ENCODE results near the gene ANKFY1. TPM values are rescaled to one million over a fixed set of nuclear protein-coding genes. Genes with fewer than 3 reads are reported as not detected.
"Not testable (repeated sequence)": the region's sequence is repeated elsewhere in the genome, so short reads cannot be mapped to it uniquely, and the experiment has no call there.

The ANKFY1 gene
- total RNA-seq, 1 donor from 2014 or later = 36.5 TPM

DNA sequence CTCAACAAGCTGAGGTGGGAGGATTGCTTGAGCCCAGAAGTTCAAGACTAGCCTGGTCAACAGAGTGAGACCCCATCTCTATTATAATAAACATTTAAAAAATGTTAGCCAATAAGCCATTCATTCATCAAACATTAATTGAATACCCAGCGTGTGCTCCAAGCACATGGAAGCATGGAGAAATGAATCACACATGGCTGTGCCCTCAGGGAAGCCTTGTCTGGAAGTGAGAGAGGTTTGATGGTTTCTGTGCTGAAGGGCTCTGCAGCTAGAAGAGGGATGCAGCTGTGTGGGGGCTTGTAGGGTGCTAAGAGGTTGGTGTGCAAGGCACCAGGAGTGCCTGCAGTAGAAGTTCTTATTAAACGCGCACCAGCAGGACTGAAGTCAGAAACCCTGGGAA is 109.6 kb downstream of the ANKFY1 start:
- DNase-seq = no peak

DNA sequence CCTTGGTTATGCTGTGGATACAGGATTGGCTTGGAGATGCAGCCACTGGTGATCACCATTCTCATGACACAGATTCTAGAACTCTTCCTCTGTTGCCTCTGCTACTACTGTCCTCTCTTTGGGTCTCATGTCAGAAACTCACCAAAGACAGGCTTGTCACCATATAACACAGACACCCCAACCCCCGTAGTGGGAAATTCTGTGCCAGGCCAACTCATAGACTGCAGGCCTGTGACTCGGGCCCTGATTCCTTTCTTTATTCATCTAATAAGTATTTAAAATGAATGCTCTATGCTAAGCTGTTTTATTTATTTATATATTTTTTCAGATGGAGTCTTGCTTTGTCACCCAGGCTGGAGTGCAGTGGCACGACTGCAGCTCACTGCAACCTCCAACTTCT is 111.3 kb downstream of the ANKFY1 start:
- DNase-seq = no peak

DNA sequence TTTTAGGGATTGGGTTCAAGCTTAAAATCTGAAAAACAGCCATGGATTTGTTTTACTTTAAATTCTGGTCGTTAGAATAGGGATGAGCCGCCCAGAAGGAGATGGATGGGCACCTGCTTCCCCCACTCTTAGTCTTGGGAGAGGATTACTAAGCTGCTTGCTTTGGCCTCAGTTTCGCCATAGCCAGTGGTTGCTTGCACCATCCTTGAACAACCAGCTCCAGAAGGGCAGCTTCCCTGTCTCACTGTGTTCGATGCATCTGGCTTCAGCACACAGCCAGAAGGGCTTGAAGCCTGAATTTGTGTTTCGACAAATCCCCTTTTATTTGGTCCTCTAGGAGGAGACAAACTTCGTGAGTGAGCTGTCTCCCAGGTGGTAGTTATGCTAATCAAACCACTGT is 113.7 kb downstream of the ANKFY1 start:
- no peak for DNase-seq

DNA sequence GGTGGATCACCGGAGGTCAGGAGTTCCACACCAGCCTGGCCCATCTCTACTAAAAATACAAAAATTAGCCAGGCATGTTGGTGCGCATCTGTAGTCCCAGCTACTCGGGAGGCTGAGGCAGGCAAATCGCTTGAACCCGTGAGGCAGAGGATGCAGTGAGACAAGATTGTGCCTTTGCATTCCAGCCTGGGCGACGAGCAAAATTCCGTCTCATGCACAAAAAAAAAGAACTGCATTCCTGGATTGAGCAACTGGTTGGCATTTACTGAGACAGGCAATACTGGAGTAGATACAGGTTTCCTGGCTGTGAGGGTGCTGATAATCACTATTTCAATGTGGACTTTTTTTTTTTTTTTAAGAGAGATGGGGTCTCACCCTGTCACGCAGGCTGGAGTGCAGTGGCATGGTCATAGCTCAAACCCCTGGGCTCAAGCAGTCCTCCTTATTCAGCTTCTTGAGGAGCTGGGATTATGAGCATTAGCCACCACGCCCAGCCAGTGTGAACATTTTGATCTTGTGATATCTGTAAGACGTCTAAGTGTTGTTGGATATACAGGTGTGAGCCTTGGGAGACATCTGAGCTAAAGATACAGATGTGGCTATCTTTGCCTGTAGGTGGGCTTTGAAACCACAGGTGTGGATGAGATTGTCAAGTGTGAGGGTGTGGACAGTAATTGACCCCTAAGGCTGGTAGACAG is 115.0 kb downstream of the ANKFY1 start:
- no peak for DNase-seq

DNA sequence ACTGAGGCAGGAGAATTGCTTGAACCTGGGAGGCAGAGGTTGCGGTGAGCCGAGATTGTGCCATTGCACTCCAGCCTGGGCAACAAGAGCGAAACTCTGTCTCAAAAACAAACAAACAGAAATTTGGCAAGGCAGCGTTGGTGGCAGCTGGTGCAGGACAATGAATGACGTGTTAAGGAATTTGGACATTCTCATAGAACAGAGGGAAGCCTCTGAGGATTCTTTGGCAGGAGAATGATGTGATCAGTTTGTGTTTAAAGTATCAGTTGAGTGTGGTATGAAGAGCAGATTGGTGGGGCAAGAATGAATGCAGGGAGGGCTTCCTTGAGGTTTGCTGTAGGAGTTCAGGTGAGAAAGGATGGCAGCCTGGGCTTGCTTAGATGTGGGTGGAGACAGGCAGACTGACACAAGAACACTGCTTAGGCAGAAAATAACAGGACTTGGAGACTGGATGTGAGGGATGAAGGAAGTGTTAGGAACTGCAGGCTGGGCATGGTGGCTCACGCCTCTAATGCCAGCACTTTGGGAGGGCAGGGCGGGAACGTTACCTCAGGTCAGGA is 115.9 kb downstream of the ANKFY1 start:
- no peak for DNase-seq

DNA sequence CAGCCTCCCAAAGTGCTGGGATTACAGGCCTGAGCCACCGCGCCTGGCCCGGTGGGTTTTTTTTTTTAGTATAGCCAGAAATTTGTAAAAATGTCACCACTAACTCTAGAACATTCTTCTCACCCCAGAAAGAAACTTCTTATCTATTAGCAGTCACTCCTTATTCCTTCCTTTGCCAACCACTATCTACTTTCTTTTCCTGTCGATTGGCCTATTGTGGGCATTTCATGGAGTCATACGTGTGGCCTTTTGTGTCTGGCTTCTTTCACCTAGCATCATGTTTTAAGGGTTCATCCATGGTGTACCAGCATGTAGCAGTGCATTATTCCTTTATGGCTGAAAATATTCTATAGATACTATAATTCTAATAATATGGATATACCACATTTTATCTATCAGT is 117.1 kb downstream of the ANKFY1 start:
- DNase-seq = no peak

DNA sequence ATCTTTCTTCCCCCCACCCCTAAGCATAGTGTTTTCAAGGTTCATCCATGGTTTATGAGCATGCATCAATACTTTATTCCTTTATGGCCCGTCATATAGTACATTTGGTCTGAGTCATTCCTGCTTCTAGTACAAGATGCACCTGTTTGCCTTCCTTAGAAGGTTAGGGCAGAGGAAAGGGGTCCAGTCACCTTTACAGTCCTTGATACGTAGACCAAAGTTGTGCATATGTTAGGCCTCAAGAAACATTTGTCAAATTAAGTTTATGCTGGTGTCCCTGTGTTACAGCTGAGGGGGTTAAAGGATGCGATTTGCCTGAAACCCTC is 119.4 kb downstream of the ANKFY1 start:
- DNase-seq = no peak

DNA sequence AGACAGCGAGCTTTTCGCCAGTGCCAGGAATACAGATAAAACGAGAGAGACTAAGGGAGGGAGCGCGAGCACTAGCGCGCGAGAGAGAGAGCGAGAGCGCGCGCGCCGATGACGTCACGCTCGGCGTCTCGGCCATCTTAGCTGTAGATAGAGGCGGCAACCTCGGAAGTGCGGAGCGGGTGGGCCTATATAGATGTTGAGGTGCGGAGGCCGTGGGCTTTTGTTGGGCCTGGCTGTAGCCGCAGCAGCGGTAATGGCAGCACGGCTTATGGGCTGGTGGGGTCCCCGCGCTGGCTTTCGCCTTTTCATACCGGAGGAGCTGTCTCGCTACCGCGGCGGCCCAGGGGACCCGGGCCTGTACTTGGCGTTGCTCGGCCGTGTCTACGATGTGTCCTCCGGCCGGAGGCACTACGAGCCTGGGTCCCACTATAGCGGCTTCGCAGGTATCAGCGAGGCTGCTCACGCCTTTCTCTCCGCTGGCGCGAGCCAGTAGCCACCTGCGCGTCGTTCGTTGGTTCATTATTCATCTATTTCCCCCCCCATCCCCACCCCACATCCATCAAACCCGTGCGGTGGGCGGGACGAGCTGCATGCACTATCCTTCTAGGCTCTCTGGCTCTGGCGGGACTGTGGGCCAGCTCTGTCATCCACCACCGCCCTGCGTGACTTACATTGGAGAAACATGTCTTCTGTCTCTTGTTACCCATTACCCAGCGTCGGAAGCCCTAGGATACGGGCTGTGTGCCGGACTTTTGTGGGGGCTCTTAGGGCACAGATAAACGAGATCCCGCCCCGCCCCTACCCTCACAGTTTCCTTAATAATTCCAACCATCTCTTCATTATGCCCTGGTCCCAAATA is 120.0 kb downstream of the ANKFY1 start:
- peak; percentile 78 for DNase-seq

DNA sequence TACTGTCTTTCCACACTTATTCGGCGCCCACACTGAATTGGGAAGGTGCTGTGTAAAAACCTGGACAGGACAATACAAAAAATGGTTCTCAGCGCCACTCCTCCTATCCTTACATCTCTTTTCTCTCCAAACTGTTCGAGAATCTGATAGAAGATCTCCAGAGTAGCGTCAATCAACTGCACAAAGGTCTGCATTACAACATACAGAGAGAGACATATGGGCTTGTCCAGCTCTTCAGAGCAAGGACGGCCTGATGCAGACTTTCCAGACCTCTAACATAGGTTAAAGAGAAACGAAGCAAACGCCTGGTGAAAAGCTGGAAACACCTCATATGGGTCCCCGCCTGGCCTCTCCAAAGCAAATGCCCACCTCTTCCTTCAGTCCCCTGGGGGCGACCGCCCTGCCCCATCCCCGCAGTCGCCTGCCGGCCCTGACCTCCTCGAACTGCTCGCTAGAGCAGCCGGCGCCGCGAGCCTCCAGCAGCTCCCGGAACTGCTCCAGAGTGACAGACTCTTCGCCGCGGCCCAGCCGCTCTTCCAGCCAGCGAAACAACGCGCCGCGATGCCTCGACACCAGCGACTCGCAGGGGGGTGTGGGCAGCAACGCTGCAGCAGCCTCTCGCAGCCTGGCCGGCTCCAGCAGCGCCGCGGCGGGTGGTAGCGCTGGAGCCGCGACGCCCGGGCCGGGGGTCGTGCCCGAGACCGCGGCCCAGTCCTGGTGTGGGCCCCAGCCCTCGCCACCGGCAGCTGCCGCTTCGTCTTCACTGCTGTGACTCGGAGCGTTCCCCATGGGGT is 121.5 kb downstream of the ANKFY1 start:
- DNase-seq = no peak

DNA sequence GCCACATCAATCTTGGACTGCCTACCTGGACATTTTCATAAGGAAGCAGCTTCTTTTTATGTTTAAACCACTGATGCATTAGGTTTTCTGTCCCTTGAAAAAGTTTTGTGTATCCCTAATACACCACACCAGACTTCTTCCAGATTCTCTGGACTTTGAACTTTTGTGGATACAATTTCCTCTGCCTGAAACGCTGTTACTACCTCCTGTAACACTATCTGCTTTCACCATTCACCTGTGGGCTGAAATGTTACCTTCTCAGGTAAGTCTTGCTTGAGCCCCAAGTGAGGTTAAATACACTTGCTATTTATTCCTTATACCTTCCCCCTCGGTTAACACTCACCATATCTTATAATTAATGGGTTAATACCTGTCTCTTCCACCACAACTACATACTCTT is 123.7 kb downstream of the ANKFY1 start:
- no peak for DNase-seq

DNA sequence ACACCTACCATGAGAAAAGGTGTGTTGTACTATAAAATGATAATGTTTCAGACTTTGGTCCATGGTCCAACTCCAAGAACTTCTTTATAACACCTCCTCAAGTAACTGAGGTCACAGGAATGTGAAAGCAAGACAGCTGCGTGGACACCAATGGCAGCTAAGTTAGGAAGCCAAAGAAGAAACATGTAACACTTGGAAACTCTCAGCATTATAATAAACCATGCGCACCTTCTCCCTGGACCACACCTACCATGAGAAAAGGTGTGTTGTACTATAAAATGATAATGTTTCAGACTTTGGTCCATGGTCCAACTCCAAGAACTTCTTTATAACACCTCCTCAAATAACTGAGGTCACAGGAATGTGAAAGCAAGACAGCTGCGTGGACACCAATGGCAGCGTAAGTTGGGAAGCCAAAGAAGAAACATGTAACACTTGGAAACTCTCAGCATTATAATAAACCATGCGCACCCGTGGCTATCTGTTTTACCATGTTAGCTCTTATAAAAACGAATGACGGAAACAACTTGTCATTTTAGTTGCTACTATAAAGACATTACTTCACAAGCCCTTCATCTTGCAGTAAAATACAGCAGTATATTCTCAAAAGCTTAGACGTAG is 124.8 kb downstream of the ANKFY1 start:
- not testable (repeated sequence) for DNase-seq

DNA sequence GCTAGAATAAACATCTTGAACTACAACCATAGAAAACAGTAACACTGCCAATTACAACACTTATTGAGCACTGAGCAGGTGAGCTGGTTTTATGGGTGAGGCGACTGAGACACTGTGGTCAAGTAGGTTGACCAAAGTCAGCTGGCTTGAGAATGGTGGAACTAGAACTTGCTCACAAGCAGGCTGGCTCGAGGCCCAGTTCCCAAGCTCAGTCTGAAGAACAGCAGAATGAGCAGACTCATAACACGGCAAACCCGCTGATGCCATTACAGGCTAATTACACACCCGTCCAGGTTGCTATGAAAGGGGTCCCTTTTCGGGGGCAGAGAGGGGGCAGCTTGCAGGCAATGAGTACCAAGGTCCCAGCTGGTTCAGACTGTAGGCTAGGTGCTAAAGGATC is 127.4 kb downstream of the ANKFY1 start:
- no peak for DNase-seq

DNA sequence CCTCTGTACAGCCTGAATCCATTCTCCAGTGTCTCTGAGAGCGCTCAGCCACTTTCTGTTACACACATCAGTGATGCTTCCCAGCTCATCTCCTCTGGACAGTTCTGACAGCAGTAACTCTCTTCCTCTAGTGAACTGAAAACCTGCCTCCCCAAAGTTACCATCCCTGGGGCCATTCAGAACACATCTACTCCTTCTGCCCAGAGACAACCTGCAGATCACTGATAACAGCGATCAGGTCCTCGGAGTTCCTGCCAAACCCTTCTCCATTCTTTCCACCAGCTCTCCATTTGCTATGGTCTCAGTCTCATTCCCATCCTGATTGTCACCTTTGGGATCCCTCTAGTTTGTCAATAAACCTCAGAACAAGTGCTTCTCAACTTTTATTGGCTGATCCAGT is 128.3 kb downstream of the ANKFY1 start:
- no peak for DNase-seq

DNA sequence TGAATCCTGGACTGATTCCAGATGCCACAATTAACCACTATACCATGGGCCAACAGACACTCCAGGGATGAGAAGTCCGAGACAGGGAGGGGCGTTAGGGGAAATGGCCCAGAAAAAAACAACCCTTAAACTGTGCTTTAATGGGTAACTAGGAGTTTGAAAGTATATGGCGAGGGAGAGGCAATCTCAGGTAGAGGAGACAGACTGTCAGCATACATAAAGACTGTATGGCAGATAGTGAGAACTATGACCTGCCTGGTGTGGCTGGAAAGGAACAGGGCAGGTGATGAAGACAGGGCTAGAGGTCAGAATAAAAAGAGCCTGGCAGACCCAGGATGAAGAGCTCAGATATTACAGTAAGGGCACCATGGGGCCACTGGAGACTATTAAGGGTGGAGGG is 129.1 kb downstream of the ANKFY1 start:
- DNase-seq = no peak

DNA sequence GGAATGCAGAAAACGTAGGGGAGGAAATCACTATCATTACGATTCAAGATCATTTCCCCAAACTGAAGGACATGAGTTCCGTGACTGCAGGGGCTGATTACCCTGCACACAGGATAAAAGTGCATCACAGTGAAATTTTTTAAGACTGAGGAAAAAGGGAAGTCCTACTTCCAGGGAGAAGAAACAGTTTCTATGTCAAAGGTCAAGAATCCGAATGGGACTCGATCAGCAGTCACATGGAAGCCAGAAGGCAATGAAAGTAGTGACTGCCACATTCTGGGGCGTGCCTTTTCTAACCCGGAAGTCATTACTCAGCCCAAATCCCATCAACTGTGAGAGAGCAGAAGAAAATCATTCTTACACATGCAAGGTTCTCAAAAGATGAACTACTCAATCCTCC is 133.1 kb downstream of the ANKFY1 start:
- no peak for DNase-seq

DNA sequence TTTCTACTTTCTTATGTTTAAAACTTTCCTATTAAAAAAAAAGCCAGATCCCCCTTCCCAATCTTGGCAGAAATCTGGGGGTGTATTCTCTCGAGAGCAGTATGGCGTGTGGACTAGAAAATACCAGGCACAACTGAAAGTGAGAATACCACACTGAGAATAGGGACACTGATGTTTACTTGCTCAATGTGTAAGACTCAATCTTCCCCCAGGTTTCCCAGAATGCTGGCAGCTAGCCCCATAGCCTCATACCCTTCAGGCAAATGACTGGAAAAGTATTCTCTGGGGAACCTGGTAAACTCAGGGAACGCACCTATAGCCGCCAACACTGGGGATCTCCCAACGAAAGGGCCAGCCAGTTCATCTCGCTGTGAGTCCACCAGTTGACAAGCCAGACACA is 136.2 kb downstream of the ANKFY1 start:
- DNase-seq = no peak

DNA sequence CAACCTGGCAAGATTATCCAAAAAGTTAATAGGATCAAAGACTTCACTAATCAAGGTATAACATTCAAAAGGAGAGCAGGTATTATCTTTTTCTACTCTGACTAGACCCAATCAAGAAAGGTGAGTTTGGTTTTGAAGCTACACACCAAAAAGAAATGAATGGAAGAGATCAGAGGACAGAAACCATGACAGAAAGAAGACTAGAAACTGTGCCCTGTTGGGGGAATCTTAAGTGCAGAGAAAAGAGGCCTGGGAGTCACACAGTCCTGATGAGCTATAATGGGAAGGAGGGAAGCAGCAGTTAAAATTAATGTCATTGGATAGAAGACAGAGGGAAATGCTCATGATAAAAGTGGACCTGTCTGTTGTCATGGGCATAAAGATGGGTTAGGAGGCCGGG is 138.2 kb downstream of the ANKFY1 start:
- DNase-seq = no peak

DNA sequence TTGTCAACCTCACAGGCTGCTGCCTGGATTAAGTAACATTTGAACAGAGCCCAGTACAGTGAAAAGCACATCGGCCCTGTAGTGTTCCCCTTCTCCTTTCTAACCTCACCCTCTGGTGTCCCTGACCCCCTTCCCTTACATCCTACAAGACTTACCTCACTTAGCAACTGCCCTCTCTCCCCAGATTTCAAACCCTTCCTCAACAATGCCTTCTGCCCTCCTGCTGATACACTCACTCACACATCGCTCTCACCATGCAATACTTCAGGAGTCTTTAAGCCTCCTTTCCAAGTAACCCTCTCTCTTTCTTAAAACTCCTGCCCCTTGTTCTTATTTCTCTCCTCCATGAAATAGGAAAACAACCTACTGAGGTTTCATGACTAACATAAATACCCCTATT is 138.8 kb downstream of the ANKFY1 start:
- no peak for DNase-seq

DNA sequence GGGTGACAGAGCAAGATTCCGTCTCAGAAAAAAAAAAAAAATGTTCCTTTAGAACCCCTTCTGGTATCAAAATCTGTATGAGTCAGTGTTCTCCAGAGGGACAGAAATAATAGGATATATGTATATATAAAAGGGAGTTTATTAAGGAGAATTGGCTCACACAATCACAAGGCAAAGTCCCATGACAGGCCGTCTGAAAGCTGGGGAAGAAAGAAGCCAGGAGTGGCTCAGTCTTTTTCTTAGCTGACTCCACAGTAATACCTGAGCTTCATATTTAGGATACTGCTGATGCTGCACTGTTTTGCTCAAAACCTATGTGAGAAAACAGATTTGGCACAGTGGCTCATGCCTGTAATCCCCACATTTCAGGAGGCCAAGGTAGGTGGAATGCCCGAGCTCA is 143.4 kb downstream of the ANKFY1 start:
- no peak for DNase-seq

DNA sequence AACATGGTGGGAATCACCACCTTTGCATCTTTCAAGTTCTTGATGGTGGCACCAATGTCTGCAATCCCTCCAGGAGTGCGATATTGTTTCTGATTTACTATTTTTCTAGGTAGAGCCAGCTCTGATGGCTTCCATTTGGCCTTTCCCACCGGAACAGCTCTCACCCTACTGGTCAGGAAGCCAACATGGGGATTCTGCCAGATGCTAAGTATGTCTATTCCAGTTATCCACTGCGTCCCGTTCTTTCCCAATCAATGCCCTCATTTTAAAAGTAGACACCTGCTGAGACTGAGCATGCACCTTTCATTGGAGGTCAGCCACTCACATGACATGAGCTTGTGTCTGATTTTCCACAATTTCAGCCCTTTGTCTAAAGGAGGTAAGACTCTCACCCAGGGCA is 144.5 kb downstream of the ANKFY1 start:
- no peak for DNase-seq

DNA sequence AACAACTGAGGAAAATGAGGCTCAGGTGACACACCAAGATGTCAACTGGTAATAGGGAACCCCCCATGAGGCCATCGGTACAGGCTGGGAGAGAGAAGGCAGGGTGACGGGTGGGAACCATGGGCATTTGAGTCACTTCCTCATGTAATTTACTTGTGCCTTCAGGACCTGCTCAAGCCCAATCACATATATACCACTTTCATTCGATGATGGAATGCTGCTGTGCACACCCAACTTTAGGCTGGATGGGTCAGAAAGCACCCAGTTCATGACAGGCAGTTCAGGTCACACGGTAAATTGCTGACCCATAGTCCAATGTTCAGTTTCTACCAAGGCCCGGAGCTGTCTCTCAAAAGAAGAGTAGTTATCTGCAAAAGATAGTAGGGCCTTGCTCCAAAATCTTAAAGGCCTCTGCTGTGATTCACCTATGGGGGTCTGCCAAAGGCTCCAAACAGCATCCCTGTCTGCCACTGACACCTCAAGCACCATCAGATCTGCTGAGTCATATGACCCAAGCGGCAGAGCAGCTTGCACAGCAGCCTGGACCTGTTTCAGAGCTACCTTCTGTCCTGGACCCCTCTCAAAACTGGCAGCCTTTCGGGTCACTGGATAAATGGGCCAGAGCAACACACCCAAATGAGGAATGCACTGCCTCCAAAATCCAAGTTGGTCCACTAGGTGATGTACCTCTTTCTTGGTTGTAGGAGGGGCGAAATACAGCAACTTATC is 145.6 kb downstream of the ANKFY1 start:
- no peak for DNase-seq

DNA sequence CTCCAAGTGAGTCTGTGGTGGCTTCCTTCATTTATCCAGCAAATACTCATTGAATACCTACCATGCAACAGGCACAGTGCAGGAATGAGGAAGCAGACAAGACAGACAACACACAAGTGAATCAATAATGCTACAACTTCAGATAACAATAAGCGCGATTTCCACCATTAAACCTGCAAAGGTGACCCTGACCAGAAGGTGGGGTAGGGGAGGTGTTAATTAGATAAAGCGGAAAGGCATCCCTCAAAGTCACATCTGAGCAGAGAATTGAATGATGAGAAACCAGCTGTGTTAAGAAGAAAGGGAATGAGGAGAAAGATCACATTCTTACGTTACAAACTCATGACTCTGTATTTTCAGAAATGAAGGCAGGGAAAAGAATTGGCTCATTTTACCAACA is 147.3 kb downstream of the ANKFY1 start:
- DNase-seq = no peak

Measured in occipital lobe (tissue), 2 donors.